Sigmoid colon (tissue), 4 donors: ENCODE measurements around the gene HAUS3.

ENCODE experiments used
- EP300 ChIP-seq, 4 donors: sonication (generic); formaldehyde crosslinking; IDR thresholded peaks; one replicate each; pipeline ENCODE4 v1.6.1; 2017; ENCODE audit warnings: antibody characterized with exemption in 4 of 4
- POLR2A ChIP-seq, 2 donors: fragments of 450-650 bp; IDR thresholded peaks; one replicate each; pipeline ENCODE4 v1.6.1; 2016; ENCODE audit warnings: antibody characterized with exemption in 2 of 2, mild to moderate bottlenecking in 2 of 2, moderate library complexity in 2 of 2
- POLR2AphosphoS5 ChIP-seq, 4 donors: sonication (generic); formaldehyde crosslinking; IDR thresholded peaks; one replicate each; pipeline ENCODE4 v1.6.1; 2017; ENCODE audit warnings: antibody characterized with exemption in 4 of 4
- TF ChIP-seq, protein P1 (sequence below), 4 experiments: fragments of 450-650 bp in 3 of 4; fragments of 200-600 bp in 1 of 4; IDR thresholded peaks; one replicate each; pipeline ENCODE4 v1.5.1; 2016 to 2019; ENCODE audit warnings: antibody characterized with exemption in 4 of 4, mild to moderate bottlenecking in 3 of 4, moderate library complexity in 2 of 4

DNA sequence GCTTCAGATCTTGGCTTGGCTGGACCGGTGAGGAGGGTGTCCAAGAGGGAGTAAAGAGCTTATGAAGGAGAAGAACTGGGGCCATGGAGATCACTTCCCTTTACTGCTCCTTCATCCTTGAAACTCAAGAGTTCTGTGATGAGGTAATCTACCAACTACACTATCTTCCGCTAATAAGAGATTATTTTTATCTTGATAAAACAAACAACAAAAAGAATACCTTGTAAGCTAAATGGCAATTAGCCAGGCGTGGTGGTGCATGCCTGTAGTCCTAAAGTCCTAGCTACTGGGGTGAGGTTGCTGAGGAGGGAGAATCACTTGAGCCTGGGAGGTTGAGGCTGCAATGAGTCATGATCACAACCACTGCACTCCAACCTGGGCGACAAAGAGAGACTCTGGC lies 47.4 kb downstream of the HAUS3 start:
- TF ChIP-seq, protein P1, sequence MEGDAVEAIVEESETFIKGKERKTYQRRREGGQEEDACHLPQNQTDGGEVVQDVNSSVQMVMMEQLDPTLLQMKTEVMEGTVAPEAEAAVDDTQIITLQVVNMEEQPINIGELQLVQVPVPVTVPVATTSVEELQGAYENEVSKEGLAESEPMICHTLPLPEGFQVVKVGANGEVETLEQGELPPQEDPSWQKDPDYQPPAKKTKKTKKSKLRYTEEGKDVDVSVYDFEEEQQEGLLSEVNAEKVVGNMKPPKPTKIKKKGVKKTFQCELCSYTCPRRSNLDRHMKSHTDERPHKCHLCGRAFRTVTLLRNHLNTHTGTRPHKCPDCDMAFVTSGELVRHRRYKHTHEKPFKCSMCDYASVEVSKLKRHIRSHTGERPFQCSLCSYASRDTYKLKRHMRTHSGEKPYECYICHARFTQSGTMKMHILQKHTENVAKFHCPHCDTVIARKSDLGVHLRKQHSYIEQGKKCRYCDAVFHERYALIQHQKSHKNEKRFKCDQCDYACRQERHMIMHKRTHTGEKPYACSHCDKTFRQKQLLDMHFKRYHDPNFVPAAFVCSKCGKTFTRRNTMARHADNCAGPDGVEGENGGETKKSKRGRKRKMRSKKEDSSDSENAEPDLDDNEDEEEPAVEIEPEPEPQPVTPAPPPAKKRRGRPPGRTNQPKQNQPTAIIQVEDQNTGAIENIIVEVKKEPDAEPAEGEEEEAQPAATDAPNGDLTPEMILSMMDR (IDR thresholded peaks at IDR 0.05), result no peak
- TF ChIP-seq POLR2AphosphoS5 (IDR thresholded peaks at IDR 0.05) (no peak), POLR2A (IDR thresholded peaks at IDR 0.05) (no peak), EP300 (IDR thresholded peaks at IDR 0.05) (no peak)
